NCI-H524 treated with DMSO at 0.1 percent for 48 hours (cell line): ENCODE measurements around the gene CYB561.
A peak's percentile ranks its signal among the peaks of the same experiment; 100 is the strongest.

ENCODE experiments used
- DNase-seq: peaks from one replicate; lab custom pipeline; 2025; lab: John Stamatoyannopoulos, UW

CYB561 gene

GRCh38 chr17:63434951-63435571, 11.0 kb downstream of the CYB561 start:
- no peak for DNase-seq

- DNase-seq = no peak
These were observed 12.1 kb downstream of the CYB561 start for GRCh38 chr17:63433746-63434591.

GRCh38 chr17:63431939-63432804, 13.9 kb downstream of the CYB561 start:
- DNase-seq = no peak

DNA sequence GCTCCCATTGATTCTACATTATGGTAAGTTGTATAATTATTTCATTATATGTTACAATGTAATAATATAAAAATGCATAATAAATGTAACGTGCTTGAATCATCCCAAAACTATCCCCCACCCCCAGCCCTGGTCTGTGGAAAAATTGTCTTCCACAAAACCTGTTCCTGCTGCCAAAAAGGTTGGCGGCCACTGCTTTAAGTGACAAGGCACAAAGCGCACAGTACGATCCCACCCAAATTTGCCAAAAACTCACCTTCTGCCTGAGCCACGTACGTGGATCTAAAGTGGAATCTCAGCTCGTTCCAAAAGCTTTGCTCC, 14.5 kb downstream of the CYB561 start:
- no peak for DNase-seq

GRCh38 chr17:63430223-63430622, 15.9 kb downstream of the CYB561 start:
- DNase-seq = no peak

GRCh38 chr17:63429766-63430165, 16.3 kb downstream of the CYB561 start:
- no peak for DNase-seq

- DNase-seq = no peak
These were observed 19.2 kb downstream of the CYB561 start for GRCh38 chr17:63426917-63427308.

- no peak for DNase-seq
These were observed 19.8 kb downstream of the CYB561 start for GRCh38 chr17:63426041-63426916.

- peak; percentile 36 for DNase-seq
These were observed 20.6 kb downstream of the CYB561 start for GRCh38 chr17:63425483-63425882.

- DNase-seq = no peak
These were observed 22.1 kb downstream of the CYB561 start for GRCh38 chr17:63423963-63424362.

- no peak for DNase-seq
These were observed 22.7 kb downstream of the CYB561 start for GRCh38 chr17:63423251-63423950.

DNA sequence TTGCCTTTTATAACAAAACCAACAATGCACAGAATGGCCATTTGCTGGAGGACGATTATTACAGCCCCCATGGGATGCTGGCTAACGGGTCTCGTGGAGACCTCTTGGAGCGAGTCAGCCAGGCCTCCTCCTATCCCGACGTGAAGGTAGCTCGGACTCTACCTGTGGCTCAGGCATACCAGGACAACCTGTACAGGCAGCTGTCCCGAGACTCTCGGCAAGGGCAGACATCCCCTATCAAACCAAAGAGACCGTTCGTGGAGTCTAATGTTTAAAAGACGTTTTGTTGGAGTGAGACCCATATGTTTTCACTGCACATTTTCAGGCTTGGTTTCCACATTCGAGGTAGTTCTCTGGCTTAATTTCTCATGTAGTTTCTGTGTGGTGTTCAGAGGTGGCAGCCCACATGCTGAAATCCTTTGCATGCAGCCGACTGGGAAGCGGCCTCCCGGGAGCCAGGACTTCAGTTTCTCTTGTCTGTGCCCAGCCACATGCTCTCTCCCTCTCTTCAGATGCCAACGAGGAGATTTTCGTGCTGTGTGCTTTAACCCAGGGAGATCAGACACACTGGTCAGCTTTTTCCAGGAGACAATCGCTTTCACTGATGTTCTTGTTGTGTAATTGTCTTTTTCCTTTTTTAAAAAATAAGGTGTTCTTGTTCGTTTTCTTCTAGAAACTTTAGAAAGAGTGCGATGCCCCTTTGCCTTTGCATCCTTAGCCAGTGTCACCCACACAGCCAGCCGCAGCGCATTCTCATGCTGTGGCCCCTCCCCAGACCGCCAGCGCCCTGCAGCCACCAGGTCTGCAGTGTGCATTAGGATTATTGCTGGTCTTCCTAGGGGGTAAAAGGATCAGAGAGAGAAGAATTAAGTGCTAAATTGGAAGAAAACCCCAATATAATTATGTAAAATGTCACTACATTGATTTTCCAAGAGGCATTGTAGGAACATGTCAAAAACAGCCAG, 24.1 kb downstream of the CYB561 start:
- DNase-seq = no peak

GRCh38 chr17:63420868-63421680, 25.0 kb downstream of the CYB561 start:
- DNase-seq = no peak

GRCh38 chr17:63419949-63420867, 25.9 kb downstream of the CYB561 start:
- DNase-seq = no peak

DNA sequence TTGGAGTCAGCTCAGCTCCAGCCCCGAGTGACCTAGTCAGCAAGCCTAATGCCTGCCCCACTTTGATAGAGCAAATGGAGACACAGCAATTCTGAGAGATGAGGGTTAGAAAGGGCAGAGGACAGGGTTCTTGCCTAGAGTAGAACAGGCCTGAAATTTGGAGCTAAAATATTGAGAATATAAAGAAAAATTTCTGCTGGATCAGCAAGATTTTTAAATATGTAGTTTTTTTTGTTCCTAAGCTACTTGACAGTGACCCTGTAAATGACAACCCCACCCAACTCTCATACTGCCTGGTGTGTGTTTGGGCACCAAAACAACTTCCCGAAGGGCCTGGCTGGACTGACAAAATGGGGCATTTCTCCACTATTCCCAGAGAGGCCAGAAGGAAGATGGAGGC, 26.7 kb downstream of the CYB561 start:
- DNase-seq = no peak

DNA sequence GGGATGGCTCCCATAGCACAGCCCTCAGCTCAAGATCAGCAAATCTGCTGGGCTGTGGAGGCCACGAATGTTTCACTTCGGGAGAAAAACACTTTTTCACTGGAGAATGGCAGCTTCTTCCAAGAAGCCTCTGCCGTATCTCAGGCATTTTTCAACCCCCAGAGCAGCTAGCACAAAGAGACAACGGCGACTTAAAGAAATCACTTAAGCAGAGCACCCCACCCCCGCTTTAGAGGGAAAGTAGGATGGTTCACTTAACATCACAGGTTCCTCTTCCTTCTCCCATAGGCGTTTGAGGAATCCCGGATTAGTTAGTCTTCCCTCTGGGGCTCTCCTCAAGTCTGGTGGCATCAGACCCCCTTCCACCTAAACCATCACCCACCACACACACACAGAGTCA, 27.6 kb downstream of the CYB561 start:
- no peak for DNase-seq

DNA sequence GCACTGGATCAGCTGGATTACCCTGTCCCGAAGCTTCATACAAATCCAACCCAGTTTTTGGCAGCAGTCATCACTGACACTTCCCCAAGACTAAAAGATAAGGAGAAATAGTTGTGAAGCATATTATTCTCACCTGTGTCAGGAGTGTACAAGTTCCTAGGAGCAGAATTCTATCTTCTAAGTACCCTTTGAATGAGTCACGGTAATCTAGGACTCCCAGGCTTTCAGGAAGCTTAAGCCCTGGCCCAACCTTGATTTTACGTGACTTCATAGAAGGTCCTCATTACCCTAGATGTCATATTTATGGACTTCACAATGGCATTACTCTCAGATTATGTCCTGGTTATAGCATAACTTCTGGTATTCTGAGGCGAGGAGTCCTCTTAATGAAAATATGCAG, 31.9 kb downstream of the CYB561 start:
- no peak for DNase-seq

DNA sequence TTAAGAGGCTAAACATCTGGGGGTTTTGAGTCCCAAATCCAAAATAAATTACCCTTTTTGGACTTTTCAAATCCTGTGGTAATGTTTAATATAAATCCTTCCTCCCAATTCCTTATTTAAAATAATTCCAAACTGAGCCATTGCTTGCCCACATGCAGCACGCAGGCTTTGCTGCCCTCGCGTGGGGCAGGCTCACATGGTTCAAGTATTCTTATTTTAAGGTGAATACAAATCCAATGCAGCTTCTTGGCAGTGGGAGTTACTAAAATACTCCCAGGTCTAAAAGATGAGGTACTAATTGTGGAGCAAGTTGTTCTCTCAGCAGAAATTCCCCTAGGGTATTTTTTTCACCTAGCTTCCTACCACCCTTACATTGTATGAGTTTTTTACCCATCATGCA, 33.0 kb downstream of the CYB561 start:
- no peak for DNase-seq
